COLO668 (cell line): ENCODE data around the gene OR6B3.

ENCODE experiments used
- DNase-seq: peaks from one replicate; lab custom pipeline; 2025; ENCODE audit not compliant: unreplicated experiment; lab: John Stamatoyannopoulos, UW

OR6B3 gene

GRCh38 chr2:240053173-240054155, at the start of gene OR6B3:
OR6B3 (minus strand) TSS chr2:240053521.
- no peak for DNase-seq

- no peak for DNase-seq
Measured at GRCh38 chr2:240098349-240098748, 45.0 kb upstream of the OR6B3 start.

- no peak for DNase-seq
Measured at GRCh38 chr2:240095556-240096523, 42.5 kb upstream of the OR6B3 start.

- DNase-seq = no peak
Measured at GRCh38 chr2:240089306-240089705, 36.0 kb upstream of the OR6B3 start.

- no peak for DNase-seq
Measured at GRCh38 chr2:240086563-240086962, 33.2 kb upstream of the OR6B3 start.

- DNase-seq = no peak
Measured at GRCh38 chr2:240078631-240079030, 25.3 kb upstream of the OR6B3 start.

- no peak for DNase-seq
Measured at GRCh38 chr2:240077442-240077841, 24.1 kb upstream of the OR6B3 start.

GRCh38 chr2:240074545-240074944, 21.2 kb upstream of the OR6B3 start:
- DNase-seq = no peak

- DNase-seq = no peak
Measured at GRCh38 chr2:240070907-240071306, 17.6 kb upstream of the OR6B3 start.

- no peak for DNase-seq
Measured at GRCh38 chr2:240069829-240070228, 16.5 kb upstream of the OR6B3 start.

GRCh38 chr2:240068193-240068592, 14.9 kb upstream of the OR6B3 start:
- DNase-seq = no peak

- DNase-seq = no peak
Measured at GRCh38 chr2:240066489-240066888, 13.2 kb upstream of the OR6B3 start.

- no peak for DNase-seq
Measured at GRCh38 chr2:240064898-240065297, 11.6 kb upstream of the OR6B3 start.

GRCh38 chr2:240060977-240061591, 7.8 kb upstream of the OR6B3 start:
- DNase-seq = peak; percentile 31

GRCh38 chr2:240056678-240057077, 3.4 kb upstream of the OR6B3 start:
- no peak for DNase-seq

GRCh38 chr2:240055177-240055917, 2.0 kb upstream of the OR6B3 start:
- no peak for DNase-seq

GRCh38 chr2:240052524-240052923, 797 bp downstream of the OR6B3 start:
- DNase-seq = no peak

GRCh38 chr2:240051697-240052096, 1.6 kb downstream of the OR6B3 start:
- no peak for DNase-seq

- no peak for DNase-seq
Measured at GRCh38 chr2:240050278-240050677, 3.0 kb downstream of the OR6B3 start.

GRCh38 chr2:240048237-240048636, 5.1 kb downstream of the OR6B3 start:
- no peak for DNase-seq
